CD4-positive, alpha-beta T cell (primary cell): ENCODE measurements around the gene WNT8B. TPM values are rescaled to one million over a fixed set of nuclear protein-coding genes. Genes with fewer than 3 reads are reported as not detected.

Source experiments
- ATAC-seq: fragments of 200-7000 bp; cut with Tn5 transposase; one replicate; pipeline ENCODE4 v1.10.0; 2022; ENCODE audit warnings: mild to moderate bottlenecking; ENCODE audit not compliant: poor library complexity
- CTCF ChIA-PET: fragments of 350-600 bp; sonication (Branson Sonifier 250); formaldehyde crosslinking; loops from one replicate; lab custom pipeline; 2021; ENCODE audit warnings: antibody characterized with exemption, inconsistent platforms; lab: Charles Lee
- POLR2A ChIA-PET: fragments of 350-600 bp; sonication (Branson Sonifier 250); formaldehyde crosslinking; loops from one replicate; lab custom pipeline; 2021; ENCODE audit warnings: antibody characterized with exemption, inconsistent platforms; lab: Charles Lee
- DNase-seq, 14 experiments: peaks; one replicate each; pipeline ENCODE4 v3.0.0-alpha.2; 2013 to 2020; ENCODE audit warnings: mixed read lengths in 2 of 14
- H3K27ac ChIP-seq, 2 donors: one replicate each; pipeline versions ENCODE4 v1.5.1 to v1.7.0; 2013; ENCODE audit warnings: low read length in 2 of 2, low read depth in 1 of 2, mild to moderate bottlenecking in 1 of 2
- H3K27me3 ChIP-seq, 2 experiments: 1 replicate in 1 of 2; 2 replicates in 1 of 2; pipeline versions ENCODE4 v1.6.1 to v1.7.0; 2013; ENCODE audit warnings: low read length in 2 of 2, control low read depth in 1 of 2, mild to moderate bottlenecking in 1 of 2, moderate library complexity in 1 of 2; ENCODE audit not compliant: insufficient read depth in 2 of 2, control insufficient read depth in 1 of 2
- H3K36me3 ChIP-seq: one replicate; pipeline ENCODE4 v1.6.1; 2013; ENCODE audit warnings: low read length, control low read depth; ENCODE audit not compliant: insufficient read depth
- H3K4me1 ChIP-seq: one replicate; pipeline ENCODE4 v1.6.1; 2013; ENCODE audit warnings: low read length, control low read depth; ENCODE audit not compliant: insufficient read depth
- H3K4me3 ChIP-seq: one replicate; pipeline ENCODE4 v1.5.1; 2013; ENCODE audit warnings: mild to moderate bottlenecking, low read length, moderate library complexity
- H3K9me3 ChIP-seq, 2 experiments: 1 replicate in 1 of 2; 2 replicates in 1 of 2; pipeline versions ENCODE4 v1.6.1 to v1.7.0; 2013; ENCODE audit warnings: low read length in 2 of 2, mild to moderate bottlenecking in 2 of 2, control low read depth in 1 of 2, moderate library complexity in 1 of 2; ENCODE audit not compliant: control insufficient read depth in 1 of 2, insufficient read depth in 1 of 2
- H3K27ac Mint-ChIP-seq: one replicate; pipeline ENCODE4 v1.8.0; 2020; ENCODE audit warnings: mixed read lengths
- H3K27me3 Mint-ChIP-seq: one replicate; pipeline ENCODE4 v1.8.0; 2021; ENCODE audit warnings: mixed read lengths
- H3K36me3 Mint-ChIP-seq: one replicate; pipeline ENCODE4 v1.8.0; 2021; ENCODE audit warnings: low read depth, mixed read lengths
- H3K4me1 Mint-ChIP-seq: one replicate; pipeline ENCODE4 v1.8.0; 2021; ENCODE audit warnings: low read depth, mixed read lengths
- H3K4me3 Mint-ChIP-seq: one replicate; pipeline ENCODE4 v1.8.0; 2020; ENCODE audit warnings: mild to moderate bottlenecking, mixed read lengths
- H3K9me3 Mint-ChIP-seq: one replicate; pipeline ENCODE4 v1.8.0; 2020; ENCODE audit warnings: mixed read lengths
- intact Hi-C, 2 experiments: fragments of 100-400 bp; cut with DNase I in 1 of 2; cut with micrococcal nuclease in 1 of 2; formaldehyde crosslinking; loops; one replicate each; pipeline versions ENCODE4 v1.15.1 to v1.9.0; 2023 to 2025; cut with DNase I, micrococcal nuclease
- total RNA-seq, 174 experiments: library from RNA in 2 of 174; stranded (reverse) in 2 of 174; gene quantifications; one replicate each; pipeline ENCODE4 v1.2.3 and lab custom pipeline; 2021 to 2026
- TF ChIP-seq, protein P1 (sequence below): fragments of 200-600 bp; IDR thresholded peaks from one replicate; pipeline ENCODE4 v1.8.0; 2022; ENCODE audit warnings: antibody characterized with exemption, mild to moderate bottlenecking

WNT8B gene
- total RNA-seq, 2 experiments from 2014 or later: not detected

GRCh38 chr10:100487529-100487928 is 24.7 kb downstream of the WNT8B start:
- H3K27ac Mint-ChIP-seq: no peak overlapping the region
- no peaks in the 10 kb centered on the region for H3K9me3 Mint-ChIP-seq
- no peak overlapping the region for H3K4me3 Mint-ChIP-seq
- TF ChIP-seq, protein P1, sequence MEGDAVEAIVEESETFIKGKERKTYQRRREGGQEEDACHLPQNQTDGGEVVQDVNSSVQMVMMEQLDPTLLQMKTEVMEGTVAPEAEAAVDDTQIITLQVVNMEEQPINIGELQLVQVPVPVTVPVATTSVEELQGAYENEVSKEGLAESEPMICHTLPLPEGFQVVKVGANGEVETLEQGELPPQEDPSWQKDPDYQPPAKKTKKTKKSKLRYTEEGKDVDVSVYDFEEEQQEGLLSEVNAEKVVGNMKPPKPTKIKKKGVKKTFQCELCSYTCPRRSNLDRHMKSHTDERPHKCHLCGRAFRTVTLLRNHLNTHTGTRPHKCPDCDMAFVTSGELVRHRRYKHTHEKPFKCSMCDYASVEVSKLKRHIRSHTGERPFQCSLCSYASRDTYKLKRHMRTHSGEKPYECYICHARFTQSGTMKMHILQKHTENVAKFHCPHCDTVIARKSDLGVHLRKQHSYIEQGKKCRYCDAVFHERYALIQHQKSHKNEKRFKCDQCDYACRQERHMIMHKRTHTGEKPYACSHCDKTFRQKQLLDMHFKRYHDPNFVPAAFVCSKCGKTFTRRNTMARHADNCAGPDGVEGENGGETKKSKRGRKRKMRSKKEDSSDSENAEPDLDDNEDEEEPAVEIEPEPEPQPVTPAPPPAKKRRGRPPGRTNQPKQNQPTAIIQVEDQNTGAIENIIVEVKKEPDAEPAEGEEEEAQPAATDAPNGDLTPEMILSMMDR: no peak
- peaks cover 5% of the 10 kb centered on the region for H3K4me1 Mint-ChIP-seq
- Histone ChIP-seq H3K36me3 (peaks cover 41% of the 10 kb centered on the region), H3K27me3 (no peaks in the 10 kb centered on the region), H3K4me3 (no peak overlapping the region), H3K27ac (no peak overlapping the region), H3K9me3 (no peaks in the 10 kb centered on the region), H3K4me1 (peaks cover 5% of the 10 kb centered on the region)
- H3K36me3 Mint-ChIP-seq: peaks cover 59% of the 10 kb centered on the region
- H3K27me3 Mint-ChIP-seq: no peaks in the 10 kb centered on the region
- CTCF ChIA-PET: no interaction called here
- DNase-seq (no peak), ATAC-seq (no peak)
- intact Hi-C loops: no loop called here
- POLR2A ChIA-PET: no interaction called here

DNA sequence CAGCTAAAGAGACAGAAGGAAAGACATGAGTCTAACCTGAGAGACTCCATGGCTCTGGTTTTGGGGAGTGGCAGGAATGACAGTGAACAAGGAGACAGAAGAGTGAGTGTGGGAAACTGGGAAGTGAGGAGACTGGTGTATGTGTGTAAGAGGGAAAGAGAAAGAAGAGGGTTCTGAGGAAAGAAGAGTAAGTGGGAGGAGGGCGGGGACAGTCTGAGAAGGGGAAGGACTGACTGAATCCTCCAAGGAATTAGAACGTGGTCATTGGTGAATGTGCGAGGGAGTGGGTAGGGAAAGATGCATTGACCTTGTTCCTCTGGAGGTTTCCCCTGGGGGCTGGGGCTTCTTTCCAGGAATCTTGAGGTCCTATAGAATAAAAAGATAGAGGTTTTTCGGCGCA is 26.6 kb downstream of the WNT8B start:
- intact Hi-C loops: no loop called here
- Mint-ChIP-seq H3K4me3 (no peak overlapping the region), H3K27ac (no peak overlapping the region), H3K4me1 (no peaks in the 10 kb centered on the region), H3K9me3 (no peaks in the 10 kb centered on the region), H3K36me3 (peaks cover 77% of the 10 kb centered on the region), H3K27me3 (no peaks in the 10 kb centered on the region)
- Histone ChIP-seq H3K9me3 (no peaks in the 10 kb centered on the region), H3K4me3 (no peak overlapping the region), H3K36me3 (peaks cover 49% of the 10 kb centered on the region), H3K4me1 (no peaks in the 10 kb centered on the region), H3K27ac (no peak overlapping the region), H3K27me3 (no peaks in the 10 kb centered on the region)
- no peak for ATAC-seq
- CTCF ChIA-PET: no interaction called here
- no peak for DNase-seq
- TF ChIP-seq, protein P1: no peak
- POLR2A ChIA-PET: no interaction called here

GRCh38 chr10:100490531-100490930 is 27.7 kb downstream of the WNT8B start:
- no peak overlapping the region for H3K27ac ChIP-seq
- ATAC-seq: no peak
- ChIA-PET POLR2A (no interaction called here), CTCF (interaction anchor here (1.4 to 1.9 kb wide), 2 partner anchors 8 to 28 kb away, joined by 5 read pairs; no protein-coding TSS in a partner anchor)
- Mint-ChIP-seq H3K4me3 (no peak overlapping the region), H3K27me3 (no peaks in the 10 kb centered on the region), H3K9me3 (no peaks in the 10 kb centered on the region), H3K27ac (no peak overlapping the region), H3K36me3 (peaks cover 87% of the 10 kb centered on the region), H3K4me1 (no peaks in the 10 kb centered on the region)
- no peaks in the 10 kb centered on the region for H3K27me3 ChIP-seq
- H3K4me1 ChIP-seq: no peaks in the 10 kb centered on the region
- H3K36me3 ChIP-seq: peaks cover 56% of the 10 kb centered on the region
- intact Hi-C loops: no loop called here
- TF ChIP-seq, protein P1: no peak
- no peak for DNase-seq
- H3K4me3 ChIP-seq: no peak overlapping the region
- H3K9me3 ChIP-seq: no peaks in the 10 kb centered on the region
